ENCODE measurements around the gene PTPRJ. TPM values are rescaled to one million over a fixed set of nuclear protein-coding genes. Genes with fewer than 3 reads are reported as not detected.

The PTPRJ gene
- total RNA-seq, 1 donor = 57.7 TPM

DNA sequence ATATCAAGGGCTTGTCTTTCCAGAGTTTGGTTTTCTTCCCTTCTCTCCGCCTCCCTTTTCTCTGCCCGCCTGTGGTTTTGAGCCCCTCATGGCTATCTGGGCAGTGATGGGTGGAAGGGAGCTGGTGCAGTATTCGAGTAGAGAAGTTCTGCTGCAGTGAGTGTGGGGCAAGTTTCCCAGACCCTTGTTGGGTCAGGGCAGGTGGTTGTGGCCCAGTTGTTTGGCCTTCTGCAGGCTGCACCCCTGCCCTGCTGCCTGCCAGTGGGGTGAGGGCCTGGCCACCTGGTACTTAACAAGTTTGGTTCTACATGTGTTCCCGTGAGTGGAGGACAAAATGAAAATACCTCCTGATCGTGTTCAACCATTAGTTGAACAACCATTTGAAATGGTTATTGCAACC lies 65.2 kb downstream of the PTPRJ start:
- H3K4me3 ChIP-seq (ENCODE audit: low read length) = no peak overlapping the region
- no peaks in the 10 kb centered on the region for H3K27me3 ChIP-seq (ENCODE audit: insufficient read depth, low read length)
- peaks cover 93% of the 10 kb centered on the region for H3K4me1 ChIP-seq (ENCODE audit: insufficient read depth, low read length)
- no peaks in the 10 kb centered on the region for H3K9me3 ChIP-seq (ENCODE audit: low read depth, low read length)

DNA sequence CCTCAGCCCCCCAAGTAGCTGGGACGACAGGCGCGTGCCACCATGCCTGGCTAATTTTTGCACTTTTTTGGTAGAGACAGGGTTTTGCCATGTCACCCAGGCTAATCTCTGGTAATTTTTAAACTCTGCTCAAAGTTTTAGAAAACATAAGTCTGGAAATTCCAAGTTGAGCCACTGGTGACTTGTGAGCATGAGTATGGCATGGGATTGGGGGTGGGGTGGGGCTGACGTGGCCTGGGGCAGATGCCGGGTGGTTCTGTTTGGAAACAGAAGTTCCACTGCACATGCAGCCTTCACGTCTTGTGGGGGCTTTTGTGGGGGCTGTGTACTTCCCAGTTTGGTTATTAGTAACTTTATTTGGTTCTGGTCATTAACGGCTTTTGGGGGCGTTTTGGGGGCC lies 67.3 kb downstream of the PTPRJ start:
- no peaks in the 10 kb centered on the region for H3K27me3 ChIP-seq (ENCODE audit: insufficient read depth, low read length)
- H3K4me3 ChIP-seq (ENCODE audit: low read length) = no peak overlapping the region
- no peaks in the 10 kb centered on the region for H3K9me3 ChIP-seq (ENCODE audit: low read depth, low read length)
- peaks cover 93% of the 10 kb centered on the region for H3K4me1 ChIP-seq (ENCODE audit: insufficient read depth, low read length)

DNA sequence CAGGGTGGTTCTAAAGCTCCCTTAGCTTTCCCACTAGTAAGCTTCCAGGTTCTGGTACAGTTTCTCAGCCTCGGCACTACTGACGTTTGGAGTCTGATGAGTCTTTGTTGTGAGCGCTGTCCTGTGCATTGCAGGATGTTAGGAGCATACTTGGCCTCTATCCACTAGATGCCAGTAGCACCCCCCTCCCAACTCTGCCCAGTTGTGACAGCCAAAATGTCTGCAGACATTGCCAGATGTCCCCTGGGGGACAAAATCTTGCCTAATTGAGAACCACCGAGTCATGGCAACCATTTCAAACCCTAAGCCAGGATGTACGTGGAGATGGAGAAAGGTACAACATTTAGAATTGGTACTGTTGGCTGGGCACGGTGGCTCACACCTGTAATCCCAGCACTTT lies 68.7 kb downstream of the PTPRJ start:
- no peak overlapping the region for H3K4me3 ChIP-seq (ENCODE audit: low read length)
- no peaks in the 10 kb centered on the region for H3K9me3 ChIP-seq (ENCODE audit: low read depth, low read length)
- H3K27me3 ChIP-seq (ENCODE audit: insufficient read depth, low read length) = no peaks in the 10 kb centered on the region
- H3K4me1 ChIP-seq (ENCODE audit: insufficient read depth, low read length) = peaks cover 87% of the 10 kb centered on the region

DNA sequence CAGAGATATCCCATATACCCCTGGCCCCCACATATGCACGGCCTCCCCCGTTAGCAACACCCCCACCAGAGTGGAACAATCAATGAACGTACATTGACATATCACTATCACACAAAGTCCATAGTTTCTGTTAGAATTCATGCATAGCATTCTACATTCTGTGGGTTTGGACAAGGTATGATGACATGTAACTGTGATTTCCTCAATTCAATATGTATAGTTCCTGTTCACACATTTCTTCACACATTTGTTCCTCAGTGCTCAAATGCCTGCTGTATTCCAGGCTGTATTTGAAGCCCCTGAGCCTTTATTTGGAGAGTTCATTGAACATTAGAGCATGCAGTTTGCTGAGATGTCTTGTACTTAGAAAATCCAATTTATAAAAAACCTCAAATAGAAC lies 69.9 kb downstream of the PTPRJ start:
- Histone ChIP-seq H3K9me3 (ENCODE audit: low read depth, low read length) (no peaks in the 10 kb centered on the region), H3K4me1 (ENCODE audit: insufficient read depth, low read length) (peaks cover 87% of the 10 kb centered on the region), H3K4me3 (ENCODE audit: low read length) (no peak overlapping the region), H3K27me3 (ENCODE audit: insufficient read depth, low read length) (no peaks in the 10 kb centered on the region)

DNA sequence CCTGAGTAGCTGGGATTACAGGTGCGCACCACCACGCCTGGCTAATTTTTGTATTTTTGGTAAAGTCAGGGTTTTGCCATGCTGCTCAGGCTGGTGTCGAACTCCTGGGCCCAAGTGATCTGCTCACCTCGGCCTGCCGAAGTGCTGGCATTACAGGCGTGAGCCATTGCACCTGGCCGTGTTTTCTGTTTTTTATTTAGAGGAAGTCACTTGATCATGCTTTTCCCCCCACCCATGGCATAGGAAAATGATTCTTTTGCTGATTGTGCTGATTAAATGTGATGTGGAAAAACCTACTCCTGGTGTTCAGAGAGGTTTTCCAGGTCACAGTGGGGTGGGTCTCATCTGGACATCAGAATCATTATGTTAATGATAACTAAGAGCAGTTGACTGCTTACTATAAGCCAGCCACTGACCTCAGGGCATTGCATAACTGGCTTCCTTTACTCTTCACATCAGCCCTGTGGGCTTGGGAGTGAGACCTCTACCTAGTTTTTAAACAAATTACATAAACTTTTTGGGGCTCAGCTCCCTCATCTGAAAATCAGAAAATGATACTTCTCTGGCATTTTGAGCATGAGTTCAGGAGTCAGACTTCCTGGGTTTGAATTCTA lies 71.0 kb downstream of the PTPRJ start:
- H3K9me3 ChIP-seq (ENCODE audit: low read depth, low read length) = no peaks in the 10 kb centered on the region
- no peak overlapping the region for H3K4me3 ChIP-seq (ENCODE audit: low read length)
- no peaks in the 10 kb centered on the region for H3K27me3 ChIP-seq (ENCODE audit: insufficient read depth, low read length)
- H3K4me1 ChIP-seq (ENCODE audit: insufficient read depth, low read length) = peaks cover 87% of the 10 kb centered on the region

DNA sequence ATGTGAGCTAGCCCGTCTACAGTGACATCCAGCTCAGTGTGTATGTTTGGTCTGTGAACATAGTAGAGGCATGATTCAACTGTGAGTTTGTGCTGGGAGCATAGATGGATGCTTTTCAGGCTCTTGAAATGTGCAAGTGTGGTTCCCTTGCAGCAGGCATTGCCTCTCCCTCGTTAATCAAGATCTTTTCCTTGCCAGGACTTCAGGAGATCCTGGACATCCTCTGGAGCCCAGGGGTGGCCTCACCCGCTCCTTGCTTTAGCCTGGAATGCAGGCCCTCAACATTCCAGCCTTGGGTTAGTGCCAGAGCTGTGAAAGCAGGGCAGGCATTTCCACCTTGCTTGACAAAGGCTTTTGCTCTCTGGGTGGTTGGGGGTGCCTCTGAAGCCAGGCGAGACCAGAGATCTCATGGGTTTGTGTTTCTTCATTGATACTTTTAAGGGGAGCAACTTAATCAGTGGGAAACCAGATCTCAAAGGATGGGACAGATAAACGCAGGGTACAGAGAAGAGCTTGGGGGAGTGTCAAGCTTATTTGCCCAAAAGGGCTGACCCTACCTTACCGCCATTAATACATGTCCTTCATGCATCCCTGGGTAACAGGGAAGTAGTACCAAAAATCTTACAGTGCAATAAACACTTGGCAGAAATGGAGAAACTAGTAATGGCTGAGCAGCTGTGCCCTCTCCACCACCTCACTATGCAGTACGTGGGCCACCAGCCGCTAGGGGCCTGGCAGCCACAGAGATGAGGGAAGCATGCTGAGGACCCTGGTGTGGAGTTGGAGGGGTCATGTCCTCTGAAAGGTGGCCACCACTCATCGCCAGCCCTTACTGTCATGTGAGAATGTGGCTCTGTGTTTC lies 72.1 kb downstream of the PTPRJ start:
- H3K4me3 ChIP-seq (ENCODE audit: low read length) = no peak overlapping the region
- no peaks in the 10 kb centered on the region for H3K9me3 ChIP-seq (ENCODE audit: low read depth, low read length)
- peaks cover 93% of the 10 kb centered on the region for H3K4me1 ChIP-seq (ENCODE audit: insufficient read depth, low read length)
- H3K27me3 ChIP-seq (ENCODE audit: insufficient read depth, low read length) = no peaks in the 10 kb centered on the region

DNA sequence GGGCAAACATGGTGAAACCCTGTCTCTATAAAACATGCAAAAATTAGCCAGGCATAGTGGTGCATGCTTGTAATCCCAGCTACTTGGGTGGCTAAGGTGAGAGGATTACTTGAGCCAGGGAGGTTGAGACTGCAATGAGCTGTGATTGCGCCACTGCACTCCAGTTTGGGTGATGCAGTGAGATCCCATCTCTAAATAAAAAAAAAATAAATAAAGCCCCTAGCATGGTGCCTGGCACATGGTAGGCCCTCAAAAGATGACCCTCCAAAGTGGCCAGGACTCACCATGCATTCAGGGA lies 74.6 kb downstream of the PTPRJ start:
- H3K9me3 ChIP-seq (ENCODE audit: low read depth, low read length) = no peaks in the 10 kb centered on the region
- H3K4me1 ChIP-seq (ENCODE audit: insufficient read depth, low read length) = peaks cover 89% of the 10 kb centered on the region
- no peak overlapping the region for H3K4me3 ChIP-seq (ENCODE audit: low read length)
- H3K27me3 ChIP-seq (ENCODE audit: insufficient read depth, low read length) = no peaks in the 10 kb centered on the region

DNA sequence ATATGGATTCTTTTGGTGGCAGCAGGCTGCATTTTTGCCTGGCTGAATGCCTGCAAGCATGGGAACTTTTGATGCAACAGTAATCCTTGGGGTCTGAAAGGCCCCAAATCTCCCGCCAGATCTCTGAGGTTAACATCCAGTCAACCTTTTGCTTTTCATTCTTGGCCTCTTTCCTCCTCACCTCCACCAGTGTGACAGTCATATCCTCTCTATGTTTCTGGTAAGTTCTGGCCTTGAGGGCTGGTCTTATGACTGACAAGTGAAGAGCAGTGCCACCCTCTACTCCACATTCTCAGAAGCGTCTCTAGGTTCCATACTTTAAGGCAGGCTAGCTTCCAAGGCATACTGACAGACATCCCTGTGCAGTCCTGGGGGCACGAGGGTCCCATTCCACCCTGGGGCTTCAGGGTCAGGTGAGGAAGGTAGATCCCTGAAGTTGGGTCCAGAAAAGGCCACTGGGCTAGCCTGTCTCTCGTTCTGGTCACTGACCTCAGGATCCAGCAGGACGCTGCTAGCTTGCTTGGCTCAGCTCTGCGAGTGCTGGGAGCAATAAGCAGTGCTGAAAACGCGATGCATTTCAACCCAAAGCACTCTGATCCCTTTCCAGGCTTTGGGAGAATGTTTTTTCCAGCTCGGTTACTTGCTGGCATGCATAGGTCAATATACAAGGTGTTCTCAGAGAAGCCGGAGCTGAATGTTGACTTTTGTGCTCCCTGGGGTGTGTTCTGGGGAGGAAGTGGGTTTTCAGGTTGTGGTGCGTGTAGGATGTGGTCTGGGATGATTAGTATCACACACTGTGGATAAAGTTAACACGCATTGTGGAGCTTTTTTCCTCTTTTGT lies 75.2 kb downstream of the PTPRJ start:
- no peaks in the 10 kb centered on the region for H3K9me3 ChIP-seq (ENCODE audit: low read depth, low read length)
- H3K4me3 ChIP-seq (ENCODE audit: low read length) = no peak overlapping the region
- H3K27me3 ChIP-seq (ENCODE audit: insufficient read depth, low read length) = no peaks in the 10 kb centered on the region
- H3K4me1 ChIP-seq (ENCODE audit: insufficient read depth, low read length) = peaks cover 87% of the 10 kb centered on the region

DNA sequence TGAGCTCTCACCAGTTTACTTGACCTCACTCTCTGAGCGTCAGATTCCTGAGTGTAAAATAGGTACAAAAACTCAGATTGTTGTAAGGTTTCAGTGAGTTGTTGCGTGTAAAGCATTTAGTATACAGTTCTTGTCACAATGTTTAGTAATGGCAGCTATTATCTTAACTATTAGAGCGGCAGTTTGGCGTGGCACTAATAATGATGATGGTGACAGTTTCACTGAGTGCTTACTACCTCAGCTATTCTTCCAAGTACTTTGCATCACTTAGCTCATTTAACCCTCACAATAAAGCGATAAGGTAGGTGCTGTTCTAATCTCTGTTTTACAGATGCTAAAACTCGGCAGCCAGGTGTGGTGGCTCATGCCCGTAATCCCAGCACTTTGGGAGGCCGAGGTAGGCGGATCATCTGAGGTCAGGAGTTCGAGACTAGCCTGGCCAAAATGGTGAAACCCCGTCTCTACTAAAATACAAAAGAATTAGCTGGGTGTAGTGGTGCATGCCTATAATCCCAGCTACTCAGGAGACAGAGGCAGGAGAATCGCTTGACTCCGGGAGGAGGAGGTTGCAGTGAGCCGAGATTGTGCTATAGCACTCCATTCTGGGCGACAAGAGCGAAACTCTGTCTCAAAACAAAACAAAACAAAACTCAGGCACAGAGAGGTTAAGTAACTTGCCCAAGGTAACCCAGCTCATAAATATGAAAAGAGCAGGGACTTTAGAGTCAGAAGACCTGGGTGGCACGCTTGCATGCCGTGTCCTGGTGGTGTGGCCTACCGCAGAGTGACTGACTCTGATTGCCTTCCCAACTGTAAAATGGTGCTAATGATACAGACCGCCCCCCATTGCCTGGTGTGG lies 76.2 kb downstream of the PTPRJ start:
- Histone ChIP-seq H3K4me1 (ENCODE audit: insufficient read depth, low read length) (peaks cover 87% of the 10 kb centered on the region), H3K27me3 (ENCODE audit: insufficient read depth, low read length) (no peaks in the 10 kb centered on the region), H3K9me3 (ENCODE audit: low read depth, low read length) (no peaks in the 10 kb centered on the region), H3K4me3 (ENCODE audit: low read length) (no peak overlapping the region)

DNA sequence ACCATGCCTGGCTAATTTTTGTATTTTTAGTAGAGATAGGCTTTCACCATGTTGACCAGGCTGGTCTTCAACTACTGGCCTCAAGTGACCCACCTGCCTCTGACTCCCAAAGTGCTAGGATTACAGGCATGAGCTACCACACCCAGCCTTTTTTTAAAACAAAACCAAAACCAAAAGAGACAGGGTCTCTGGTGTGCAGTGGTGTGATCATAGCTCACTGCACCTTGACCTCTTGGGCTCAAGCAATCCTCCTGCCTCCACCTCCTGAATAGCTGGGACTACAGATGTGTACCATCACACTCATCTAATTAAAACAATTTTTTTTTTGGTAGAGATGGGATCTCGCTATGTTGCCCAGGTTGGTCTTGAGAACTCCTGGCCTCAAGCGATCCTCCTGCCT lies 77.7 kb downstream of the PTPRJ start:
- Histone ChIP-seq H3K9me3 (ENCODE audit: low read depth, low read length) (no peaks in the 10 kb centered on the region), H3K4me1 (ENCODE audit: insufficient read depth, low read length) (peaks cover 88% of the 10 kb centered on the region), H3K27me3 (ENCODE audit: insufficient read depth, low read length) (no peaks in the 10 kb centered on the region), H3K4me3 (ENCODE audit: low read length) (no peak overlapping the region)

DNA sequence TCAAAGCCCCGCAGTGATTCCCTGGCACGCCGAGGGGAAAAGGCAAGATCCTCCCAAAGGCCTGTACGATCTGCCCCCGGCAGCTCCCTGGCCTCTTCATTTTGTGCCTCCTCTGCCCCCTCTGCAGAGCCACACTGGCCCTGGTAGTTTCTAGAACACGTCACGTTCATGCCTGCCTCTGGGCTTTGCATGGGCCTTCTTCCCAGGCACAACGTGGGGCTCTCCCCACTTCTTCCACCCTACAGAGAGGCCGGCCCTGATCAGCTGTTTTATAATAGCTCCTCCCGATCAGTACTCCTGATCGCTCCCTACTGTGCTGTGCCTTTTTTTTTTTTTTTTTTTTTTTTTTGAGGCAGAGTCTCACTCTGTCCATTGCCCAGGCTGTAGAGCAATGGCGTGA lies 78.4 kb downstream of the PTPRJ start:
- H3K4me1 ChIP-seq (ENCODE audit: insufficient read depth, low read length) = peaks cover 92% of the 10 kb centered on the region
- no peak overlapping the region for H3K4me3 ChIP-seq (ENCODE audit: low read length)
- H3K27me3 ChIP-seq (ENCODE audit: insufficient read depth, low read length) = no peaks in the 10 kb centered on the region
- no peaks in the 10 kb centered on the region for H3K9me3 ChIP-seq (ENCODE audit: low read depth, low read length)

DNA sequence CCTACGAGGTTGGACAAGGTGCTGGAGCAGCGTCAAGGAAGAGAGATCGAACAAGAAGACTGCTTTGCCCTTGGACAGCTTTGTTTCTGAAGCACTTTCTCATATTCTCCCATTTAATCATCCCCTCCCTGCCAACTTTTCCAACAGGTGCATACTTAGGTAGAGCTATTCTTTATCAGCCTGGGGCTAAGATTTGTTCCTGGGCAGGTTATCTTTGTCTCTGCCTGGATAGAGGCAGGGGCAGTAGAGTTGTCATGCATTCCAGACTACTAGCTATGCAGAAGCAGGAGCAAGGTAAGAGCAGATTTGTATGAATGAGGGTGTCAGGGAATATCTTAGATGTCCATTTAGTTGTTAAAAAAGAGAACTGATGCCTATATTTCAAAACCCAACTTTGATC lies 82.3 kb downstream of the PTPRJ start:
- H3K9me3 ChIP-seq (ENCODE audit: low read depth, low read length) = no peaks in the 10 kb centered on the region
- H3K4me1 ChIP-seq (ENCODE audit: insufficient read depth, low read length) = peaks cover 91% of the 10 kb centered on the region
- no peaks in the 10 kb centered on the region for H3K27me3 ChIP-seq (ENCODE audit: insufficient read depth, low read length)
- H3K4me3 ChIP-seq (ENCODE audit: low read length) = no peak overlapping the region

DNA sequence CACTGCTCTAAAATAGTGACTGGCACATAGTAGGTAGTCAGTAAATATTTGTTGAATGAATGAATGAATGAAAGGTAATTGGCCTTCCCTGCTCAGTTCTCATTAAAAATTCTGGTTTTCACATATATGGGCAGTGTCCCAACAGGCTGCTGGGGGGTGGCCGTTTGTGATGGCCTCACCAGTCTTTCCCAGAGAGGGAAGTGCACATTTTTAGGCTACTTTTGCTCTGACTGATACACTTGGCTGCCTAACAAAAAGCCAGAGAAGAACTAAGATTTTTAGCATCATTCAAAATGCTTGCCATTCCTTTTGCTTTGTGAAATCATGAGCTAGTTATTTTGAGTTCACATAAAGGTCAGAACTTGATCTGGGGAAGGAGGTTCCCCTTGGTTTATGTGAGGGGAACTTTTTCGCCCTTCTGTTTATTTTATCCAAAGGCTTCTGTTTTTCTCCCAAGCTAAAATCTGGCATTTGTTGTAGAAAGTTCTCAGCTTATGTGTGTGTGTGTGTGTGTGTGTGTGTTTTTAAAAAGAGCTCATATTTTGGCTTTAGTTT lies 83.1 kb downstream of the PTPRJ start:
- Histone ChIP-seq H3K4me3 (ENCODE audit: low read length) (no peak overlapping the region), H3K27me3 (ENCODE audit: insufficient read depth, low read length) (no peaks in the 10 kb centered on the region), H3K9me3 (ENCODE audit: low read depth, low read length) (no peaks in the 10 kb centered on the region), H3K4me1 (ENCODE audit: insufficient read depth, low read length) (peaks cover 91% of the 10 kb centered on the region)

DNA sequence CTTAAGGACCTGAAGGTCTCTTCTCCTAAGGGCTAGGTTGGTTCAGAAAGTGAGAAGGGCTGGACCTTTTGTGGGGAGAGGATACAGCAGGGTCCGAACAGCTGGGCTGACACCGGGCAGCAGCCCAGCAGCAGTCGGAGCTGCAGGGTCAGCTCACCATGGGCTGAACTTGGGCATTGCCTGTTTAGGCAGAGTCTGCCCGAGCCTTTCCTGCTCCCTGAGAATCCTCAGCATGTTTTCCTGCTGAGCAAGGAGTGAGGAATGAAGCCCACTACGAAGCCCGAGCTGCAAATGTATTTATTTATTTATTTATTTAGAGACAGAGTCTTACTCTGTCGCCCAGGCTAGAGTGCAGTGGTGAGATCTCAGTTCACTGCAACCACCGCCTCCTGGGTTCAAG lies 83.9 kb downstream of the PTPRJ start:
- H3K4me3 ChIP-seq (ENCODE audit: low read length) = no peak overlapping the region
- H3K9me3 ChIP-seq (ENCODE audit: low read depth, low read length) = no peaks in the 10 kb centered on the region
- peaks cover 88% of the 10 kb centered on the region for H3K4me1 ChIP-seq (ENCODE audit: insufficient read depth, low read length)

More for the DNA sequence above, 83.9 kb downstream of the PTPRJ start:
- no peaks in the 10 kb centered on the region for H3K27me3 ChIP-seq (ENCODE audit: insufficient read depth, low read length)
